ENCODE results near the gene LIFR. TPM values are rescaled to one million over a fixed set of nuclear protein-coding genes. Genes with fewer than 3 reads are reported as not detected.

Gene LIFR
- total RNA-seq, 1 experiment from 2014 or later: 10.6 TPM

GRCh38 chr5:38500573-38501260, 55.7 kb downstream of the LIFR start:
- intact Hi-C loops (cut with micrococcal nuclease): no loop called here
- no peak overlapping the region for H3K4me3 ChIP-seq (replicated peaks in 1 of 2; ENCODE audit: low read depth in 1 of 2, low read length in 2 of 2)
- no TSS peak for BruUV-seq (replicated peaks)
- CTCF ChIA-PET: no interaction called here
- TF ChIP-seq, protein P1, sequence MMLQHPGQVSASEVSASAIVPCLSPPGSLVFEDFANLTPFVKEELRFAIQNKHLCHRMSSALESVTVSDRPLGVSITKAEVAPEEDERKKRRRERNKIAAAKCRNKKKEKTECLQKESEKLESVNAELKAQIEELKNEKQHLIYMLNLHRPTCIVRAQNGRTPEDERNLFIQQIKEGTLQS (IDR thresholded peaks at IDR 0.05): no peak
- ATAC-seq (peak; percentile 65), DNase-seq (ENCODE audit: low read depth, low spot score) (no peak)
- H3K36me3 ChIP-seq (ENCODE audit: control insufficient read depth in 1 of 2, insufficient read depth in 2 of 2, low read length in 2 of 2): no peaks in the 10 kb centered on the region
- H3K4me1 ChIP-seq (ENCODE audit: control insufficient read depth in 1 of 2, insufficient read depth in 2 of 2, low read length in 2 of 2): peaks cover 0 to 8% of the 10 kb centered on the region in 2 experiments; a peak in 2 of 4 replicates
- RAD21 ChIA-PET (ENCODE audit: low non-redundant PET in 1 of 2, low total read pairs in 2 of 2, uncharacterized antibody in 2 of 2, unreplicated experiment in 2 of 2): no interaction called here
- POLR2A ChIA-PET: no interaction called here
- no peaks in the 10 kb centered on the region for H3K9me2 ChIP-seq (ENCODE audit: insufficient read depth)
- H3K4me2 ChIP-seq (ENCODE audit: low read length): peak overlapping the region; percentile 27
- H3K9me3 ChIP-seq (ENCODE audit: control insufficient read depth in 1 of 2, insufficient read depth in 1 of 2, low read depth in 1 of 2, low read length in 2 of 2): no peaks in the 10 kb centered on the region
- no peaks in the 10 kb centered on the region for H3K27me3 ChIP-seq (ENCODE audit: insufficient read depth, low read length)
- H3K79me2 ChIP-seq (ENCODE audit: insufficient read depth, low read length): no peaks in the 10 kb centered on the region
- H3K27ac ChIP-seq (ENCODE audit: low read depth, low read length): no peak overlapping the region
- no peak overlapping the region for H2AFZ ChIP-seq (ENCODE audit: low read depth, low read length, poor library complexity, severe bottlenecking)
- no peaks in the 10 kb centered on the region for H4K20me1 ChIP-seq (ENCODE audit: insufficient read depth)
- no peak overlapping the region for H3K9ac ChIP-seq (ENCODE audit: low read length)

DNA sequence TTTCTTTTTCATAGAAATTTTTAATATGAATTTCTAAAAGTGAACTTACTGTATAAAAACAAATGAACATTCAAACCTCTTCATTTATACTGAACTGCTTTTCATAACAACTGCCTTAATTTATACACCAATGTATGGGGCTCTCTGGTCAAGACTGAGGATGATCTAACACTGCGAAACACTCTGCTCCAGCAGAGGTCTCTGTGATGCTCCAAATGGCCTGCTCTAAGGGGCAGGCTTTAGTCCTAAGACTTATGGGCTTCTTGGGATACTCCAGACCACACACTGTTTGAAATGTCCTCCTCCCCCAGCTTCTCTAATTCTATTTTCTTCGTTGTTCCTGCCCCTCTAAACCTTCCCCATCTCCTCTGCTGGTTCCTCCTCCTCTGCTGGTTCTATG, 58.5 kb downstream of the LIFR start:
- no peaks in the 10 kb centered on the region for H3K9me3 ChIP-seq (ENCODE audit: control insufficient read depth in 1 of 2, insufficient read depth in 1 of 2, low read depth in 1 of 2, low read length in 2 of 2)
- H3K79me2 ChIP-seq (ENCODE audit: insufficient read depth, low read length): no peaks in the 10 kb centered on the region
- no peak overlapping the region for H2AFZ ChIP-seq (ENCODE audit: low read depth, low read length, poor library complexity, severe bottlenecking)
- POLR2A ChIA-PET: no interaction called here
- no peak overlapping the region for H3K4me3 ChIP-seq (replicated peaks in 1 of 2; ENCODE audit: low read depth in 1 of 2, low read length in 2 of 2)
- no peak overlapping the region for H3K9ac ChIP-seq (ENCODE audit: low read length)
- ATAC-seq: peak; percentile 75
- H3K4me1 ChIP-seq (ENCODE audit: control insufficient read depth in 1 of 2, insufficient read depth in 2 of 2, low read length in 2 of 2): peaks cover 0 to 8% of the 10 kb centered on the region in 2 experiments; a peak in 2 of 4 replicates
- no peak overlapping the region for H3K27ac ChIP-seq (ENCODE audit: low read depth, low read length)
- no peaks in the 10 kb centered on the region for H3K9me2 ChIP-seq (ENCODE audit: insufficient read depth)
- H3K27me3 ChIP-seq (ENCODE audit: insufficient read depth, low read length): no peaks in the 10 kb centered on the region
- no TSS peak for BruUV-seq (replicated peaks)
- RAD21 ChIA-PET (ENCODE audit: low non-redundant PET in 1 of 2, low total read pairs in 2 of 2, uncharacterized antibody in 2 of 2, unreplicated experiment in 2 of 2): no interaction called here
- CTCF ChIA-PET: no interaction called here
- H3K36me3 ChIP-seq (ENCODE audit: control insufficient read depth in 1 of 2, insufficient read depth in 2 of 2, low read length in 2 of 2): no peaks in the 10 kb centered on the region
- TF ChIP-seq SIN3A (IDR thresholded peaks at IDR 0.05; ENCODE audit: low read depth): no peak
- no peak for TF ChIP-seq EGR1 (IDR thresholded peaks at IDR 0.05; ENCODE audit: low read depth)
- peak; percentile 48 for TF ChIP-seq RAD21 (IDR thresholded peaks at IDR 0.05; ENCODE audit: low read depth)
- no peak for TF ChIP-seq JUND (IDR thresholded peaks at IDR 0.05)
- TF ChIP-seq FOSL1 (IDR thresholded peaks at IDR 0.05; ENCODE audit: low read depth): no peak
- TF ChIP-seq POLR2AphosphoS5 (IDR thresholded peaks at IDR 0.05; ENCODE audit: low read depth, low read length): no peak
- TF ChIP-seq MAX (IDR thresholded peaks at IDR 0.05): no peak
- TF ChIP-seq ELF1 (IDR thresholded peaks at IDR 0.05; ENCODE audit: borderline replicate concordance, low read depth): no peak
- TF ChIP-seq, protein P2, sequence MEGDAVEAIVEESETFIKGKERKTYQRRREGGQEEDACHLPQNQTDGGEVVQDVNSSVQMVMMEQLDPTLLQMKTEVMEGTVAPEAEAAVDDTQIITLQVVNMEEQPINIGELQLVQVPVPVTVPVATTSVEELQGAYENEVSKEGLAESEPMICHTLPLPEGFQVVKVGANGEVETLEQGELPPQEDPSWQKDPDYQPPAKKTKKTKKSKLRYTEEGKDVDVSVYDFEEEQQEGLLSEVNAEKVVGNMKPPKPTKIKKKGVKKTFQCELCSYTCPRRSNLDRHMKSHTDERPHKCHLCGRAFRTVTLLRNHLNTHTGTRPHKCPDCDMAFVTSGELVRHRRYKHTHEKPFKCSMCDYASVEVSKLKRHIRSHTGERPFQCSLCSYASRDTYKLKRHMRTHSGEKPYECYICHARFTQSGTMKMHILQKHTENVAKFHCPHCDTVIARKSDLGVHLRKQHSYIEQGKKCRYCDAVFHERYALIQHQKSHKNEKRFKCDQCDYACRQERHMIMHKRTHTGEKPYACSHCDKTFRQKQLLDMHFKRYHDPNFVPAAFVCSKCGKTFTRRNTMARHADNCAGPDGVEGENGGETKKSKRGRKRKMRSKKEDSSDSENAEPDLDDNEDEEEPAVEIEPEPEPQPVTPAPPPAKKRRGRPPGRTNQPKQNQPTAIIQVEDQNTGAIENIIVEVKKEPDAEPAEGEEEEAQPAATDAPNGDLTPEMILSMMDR (IDR thresholded peaks at IDR 0.05 in 2 of 3, conservative IDR thresholded peaks at IDR 0.05 in 1 of 3; ENCODE audit: borderline replicate concordance in 1 of 3, insufficient read depth in 1 of 3, low read depth in 2 of 3, low read length in 2 of 3): peak in 2 of 3 experiments; percentile 17 to 33; a peak in 3 of 6 replicates
- H3K4me2 ChIP-seq (ENCODE audit: low read length): no peak overlapping the region
- DNase-seq (ENCODE audit: low read depth, low spot score): peak; percentile 12
- no peaks in the 10 kb centered on the region for H4K20me1 ChIP-seq (ENCODE audit: insufficient read depth)
- intact Hi-C loops (cut with micrococcal nuclease): no loop called here

All from HCT116 (cell line).